ENCODE measurements around the gene RPS15. TPM values are rescaled to one million over a fixed set of nuclear protein-coding genes. Genes with fewer than 3 reads are reported as not detected.

The RPS15 gene
- total RNA-seq, 4 donors from 2014 or later = 1,297 to 2,978 (median 2,171) TPM

- Histone ChIP-seq H3K9me3 (no peaks in the 10 kb centered on the region), H3K4me1 (peaks cover 37 to 56% (median 51%) of the 10 kb centered on the region in 4 donors), H3K4me3 (no peak overlapping the region), H3K36me3 (peaks cover 27 to 38% (median 36%) of the 10 kb centered on the region in 4 donors), H3K27ac (replicated peaks in 1 of 4) (no peak overlapping the region), H3K27me3 (peaks cover 6 to 18% (median 17%) of the 10 kb centered on the region in 4 donors)
- intact Hi-C loops (cut with DNase I) = loop anchor here (10.0 kb wide), 1 partner anchor 73 kb away; the partner anchor contains the start of gene ADAMTSL5
- no peak for DNase-seq (ENCODE audit: extremely low spot score)
- 78% methylated on average over 21 of the region's 25 CpGs for WGBS
- TF ChIP-seq POLR2AphosphoS5 (IDR thresholded peaks at IDR 0.05) (no peak), EP300 (IDR thresholded peaks at IDR 0.05) (no peak), POLR2A (IDR thresholded peaks at IDR 0.05; ENCODE audit: low read depth) (no peak)
- TF ChIP-seq, protein P1, sequence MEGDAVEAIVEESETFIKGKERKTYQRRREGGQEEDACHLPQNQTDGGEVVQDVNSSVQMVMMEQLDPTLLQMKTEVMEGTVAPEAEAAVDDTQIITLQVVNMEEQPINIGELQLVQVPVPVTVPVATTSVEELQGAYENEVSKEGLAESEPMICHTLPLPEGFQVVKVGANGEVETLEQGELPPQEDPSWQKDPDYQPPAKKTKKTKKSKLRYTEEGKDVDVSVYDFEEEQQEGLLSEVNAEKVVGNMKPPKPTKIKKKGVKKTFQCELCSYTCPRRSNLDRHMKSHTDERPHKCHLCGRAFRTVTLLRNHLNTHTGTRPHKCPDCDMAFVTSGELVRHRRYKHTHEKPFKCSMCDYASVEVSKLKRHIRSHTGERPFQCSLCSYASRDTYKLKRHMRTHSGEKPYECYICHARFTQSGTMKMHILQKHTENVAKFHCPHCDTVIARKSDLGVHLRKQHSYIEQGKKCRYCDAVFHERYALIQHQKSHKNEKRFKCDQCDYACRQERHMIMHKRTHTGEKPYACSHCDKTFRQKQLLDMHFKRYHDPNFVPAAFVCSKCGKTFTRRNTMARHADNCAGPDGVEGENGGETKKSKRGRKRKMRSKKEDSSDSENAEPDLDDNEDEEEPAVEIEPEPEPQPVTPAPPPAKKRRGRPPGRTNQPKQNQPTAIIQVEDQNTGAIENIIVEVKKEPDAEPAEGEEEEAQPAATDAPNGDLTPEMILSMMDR (IDR thresholded peaks at IDR 0.05) = no peak
Measured at GRCh38 chr19:1441677-1442438, 3.7 kb downstream of the RPS15 start.

GRCh38 chr19:1445185-1445931 lies 7.2 kb downstream of the RPS15 start:
- H3K9me3 ChIP-seq = no peaks in the 10 kb centered on the region
- no peak for DNase-seq (ENCODE audit: extremely low spot score)
- peaks cover 27 to 46% (median 41%) of the 10 kb centered on the region in 4 donors for H3K4me1 ChIP-seq
- TF ChIP-seq POLR2AphosphoS5 (IDR thresholded peaks at IDR 0.05) = peak in 1 of 2 donors; percentile 33
- TF ChIP-seq, protein P1 (IDR thresholded peaks at IDR 0.05) = peak; percentile 88 to 99 (median 89)
- TF ChIP-seq EP300 (IDR thresholded peaks at IDR 0.05) = no peak
- no peak for TF ChIP-seq POLR2A (IDR thresholded peaks at IDR 0.05; ENCODE audit: low read depth)
- 4% methylated on average over 28 of the region's 70 CpGs for WGBS
- intact Hi-C loops (cut with DNase I) = loop anchor here (10.0 kb wide), 1 partner anchor 69 kb away; the partner anchor contains the start of gene ADAMTSL5
- no peak overlapping the region for H3K27ac ChIP-seq (replicated peaks in 1 of 4)
- H3K27me3 ChIP-seq = peaks cover 13 to 53% (median 47%) of the 10 kb centered on the region in 4 donors
- H3K4me3 ChIP-seq = peak overlapping the region; percentile 45 to 56 (median 48)
- H3K36me3 ChIP-seq = peaks cover 19 to 26% (median 26%) of the 10 kb centered on the region in 4 donors

- Histone ChIP-seq H3K36me3 (peaks cover 11 to 19% (median 18%) of the 10 kb centered on the region in 4 donors), H3K4me1 (peaks cover 25 to 38% (median 34%) of the 10 kb centered on the region in 4 donors), H3K9me3 (no peaks in the 10 kb centered on the region), H3K27ac (replicated peaks in 1 of 4) (no peak overlapping the region), H3K4me3 (peak overlapping the region; percentile 45 to 56 (median 48)), H3K27me3 (peaks cover 13 to 60% (median 54%) of the 10 kb centered on the region in 4 donors)
- intact Hi-C loops (cut with DNase I) = loop anchor here (10.0 kb wide), 1 partner anchor 69 kb away; the partner anchor contains the start of gene ADAMTSL5
- WGBS = under 1% methylated on average over 17 of the region's 99 CpGs
- DNase-seq (ENCODE audit: extremely low spot score) = no peak
- TF ChIP-seq EP300 (IDR thresholded peaks at IDR 0.05) = no peak
Measured at GRCh38 chr19:1445932-1446712, 7.9 kb downstream of the RPS15 start.

GRCh38 chr19:1446713-1447481 lies 8.7 kb downstream of the RPS15 start:
- peak overlapping the region; percentile 45 to 56 (median 48) for H3K4me3 ChIP-seq
- WGBS = 5% methylated on average over 33 of the region's 63 CpGs
- TF ChIP-seq, protein P1 (IDR thresholded peaks at IDR 0.05) = no peak
- TF ChIP-seq POLR2A (IDR thresholded peaks at IDR 0.05; ENCODE audit: low read depth) = no peak
- TF ChIP-seq EP300 (IDR thresholded peaks at IDR 0.05) = no peak
- TF ChIP-seq POLR2AphosphoS5 (IDR thresholded peaks at IDR 0.05) = no peak
- peaks cover 13 to 68% (median 62%) of the 10 kb centered on the region in 4 donors for H3K27me3 ChIP-seq
- intact Hi-C loops (cut with DNase I) = loop anchor here (10.0 kb wide), 1 partner anchor 68 kb away; the partner anchor contains the start of gene ADAMTSL5
- H3K9me3 ChIP-seq = no peaks in the 10 kb centered on the region
- peaks cover 3 to 11% (median 11%) of the 10 kb centered on the region in 4 donors for H3K36me3 ChIP-seq
- H3K27ac ChIP-seq (replicated peaks in 1 of 4) = no peak overlapping the region
- peaks cover 25 to 41% (median 35%) of the 10 kb centered on the region in 4 donors for H3K4me1 ChIP-seq
- no peak for DNase-seq (ENCODE audit: extremely low spot score)

Measured in esophagus muscularis mucosa (tissue), 4 donors.